HS-5 (cell line): ENCODE results near the gene LRRN2.
"Not testable (repeated sequence)": the region's sequence is repeated elsewhere in the genome, so short reads cannot be mapped to it uniquely, and the experiment has no call there.

Experiments
- DNase-seq: peaks from one replicate; pipeline ENCODE4 v3.0.0-alpha.2; 2012; ENCODE audit warnings: low read depth

Gene LRRN2

GRCh38 chr1:204692325-204692840 lies 6.8 kb upstream of the LRRN2 start:
- DNase-seq: no peak

GRCh38 chr1:204691328-204691730 lies 5.8 kb upstream of the LRRN2 start:
- DNase-seq: not testable (repeated sequence)

DNA sequence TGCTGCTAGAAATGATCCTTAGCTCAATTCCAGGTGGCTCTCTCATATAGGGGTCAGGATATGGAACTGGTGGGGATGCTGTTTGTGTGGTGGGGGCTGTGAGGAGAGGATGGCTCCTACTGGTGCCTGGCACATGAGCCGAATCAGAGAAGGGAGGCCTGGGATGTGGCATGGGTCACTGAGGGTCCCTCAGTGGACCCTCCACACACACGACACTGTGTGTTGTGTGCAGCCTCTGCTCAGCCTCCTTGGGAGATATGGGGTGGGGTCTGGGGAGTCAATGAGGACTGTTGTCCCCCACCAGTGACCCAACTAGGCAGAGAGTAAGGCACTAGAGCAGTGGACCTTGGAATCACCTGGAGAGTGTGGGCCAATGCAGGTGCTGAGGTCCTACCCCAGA lies 3.2 kb upstream of the LRRN2 start:
- DNase-seq: no peak

DNA sequence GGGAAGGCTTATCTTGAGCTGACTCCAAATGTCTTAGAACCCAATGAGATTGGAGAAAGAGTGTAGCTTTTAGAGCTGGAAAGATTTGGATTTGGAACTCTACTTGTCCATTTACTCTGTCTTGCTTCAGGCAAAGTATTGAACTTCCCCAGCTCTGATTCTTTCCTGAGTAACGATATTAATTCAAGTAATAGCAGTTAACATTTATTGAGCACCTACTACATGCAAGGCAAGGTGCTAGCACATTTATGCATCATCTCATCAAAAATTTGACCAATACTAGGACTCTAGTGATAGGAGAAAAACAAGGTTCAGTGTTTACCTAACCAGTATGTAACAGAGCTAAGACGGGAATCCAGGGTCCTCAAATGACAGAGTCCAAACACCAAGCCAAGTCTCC lies 2.5 kb upstream of the LRRN2 start:
- no peak for DNase-seq

- no peak for DNase-seq
Measured at GRCh38 chr1:204684571-204685235, 835 bp downstream of the LRRN2 start.

DNA sequence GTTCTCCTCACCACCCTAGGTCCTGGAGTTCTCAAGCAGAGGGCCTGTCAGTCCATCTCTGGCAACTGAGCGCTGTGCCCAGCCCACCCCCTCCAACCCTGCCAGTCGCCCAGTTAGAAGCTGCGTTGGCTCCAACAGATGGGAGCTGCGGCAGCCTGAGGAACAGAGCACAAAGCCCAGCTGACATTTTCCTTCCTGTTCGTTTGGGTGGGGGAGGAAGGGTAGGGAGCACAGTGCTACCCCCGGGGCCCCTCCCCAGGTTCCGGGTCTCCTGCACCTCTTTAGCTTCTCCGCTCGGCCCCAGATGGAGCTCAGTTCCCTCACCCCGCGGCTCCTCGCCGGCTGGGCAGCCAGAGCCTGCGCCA lies 1.4 kb downstream of the LRRN2 start:
- no peak for DNase-seq

DNA sequence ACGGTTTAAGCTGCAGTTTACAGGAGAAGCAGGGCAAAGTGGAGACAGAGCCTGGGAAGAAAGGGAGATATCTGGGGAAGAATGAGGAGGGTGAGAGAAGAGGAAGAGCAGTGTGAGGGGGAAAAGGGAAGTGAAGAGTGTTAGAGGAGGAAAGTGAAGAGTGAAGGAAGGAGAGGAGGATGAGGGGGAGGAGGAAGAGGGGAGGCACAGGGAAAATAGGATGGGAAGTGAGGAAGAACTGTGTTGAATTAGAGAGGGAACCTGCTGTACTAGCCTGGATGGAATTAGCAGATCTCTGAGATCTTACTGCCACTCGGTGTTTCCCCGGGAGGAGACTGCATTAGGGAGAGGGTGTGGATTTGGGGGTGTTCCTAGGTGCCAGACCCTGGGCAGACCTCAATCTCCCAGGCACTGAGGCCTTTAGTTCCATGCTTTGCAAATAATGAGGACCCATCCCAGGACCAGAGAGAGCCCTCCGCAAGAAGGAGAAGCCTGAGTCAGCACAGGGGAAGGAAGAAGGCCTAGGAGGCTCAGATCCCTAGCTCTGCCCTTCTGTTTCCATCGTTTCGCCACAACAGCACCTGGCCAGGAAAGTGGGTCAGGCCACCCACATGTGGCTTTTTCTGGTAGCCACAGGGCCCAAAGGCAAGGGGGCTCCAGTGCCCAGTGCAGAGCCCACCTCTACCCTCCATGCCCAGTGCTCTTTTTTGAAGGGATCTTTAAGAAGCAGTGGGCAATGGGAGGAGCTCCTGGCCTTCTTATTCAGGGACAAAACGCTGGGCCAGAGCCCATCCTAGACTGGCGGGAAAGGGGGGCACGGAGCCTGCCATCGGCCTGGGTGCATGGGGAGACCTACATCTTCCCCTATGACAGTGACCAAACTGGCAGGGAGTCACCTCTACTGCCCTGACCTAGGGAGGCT lies 2.0 kb downstream of the LRRN2 start:
- no peak for DNase-seq

GRCh38 chr1:204680461-204680860 lies 5.1 kb downstream of the LRRN2 start:
- DNase-seq: no peak

DNA sequence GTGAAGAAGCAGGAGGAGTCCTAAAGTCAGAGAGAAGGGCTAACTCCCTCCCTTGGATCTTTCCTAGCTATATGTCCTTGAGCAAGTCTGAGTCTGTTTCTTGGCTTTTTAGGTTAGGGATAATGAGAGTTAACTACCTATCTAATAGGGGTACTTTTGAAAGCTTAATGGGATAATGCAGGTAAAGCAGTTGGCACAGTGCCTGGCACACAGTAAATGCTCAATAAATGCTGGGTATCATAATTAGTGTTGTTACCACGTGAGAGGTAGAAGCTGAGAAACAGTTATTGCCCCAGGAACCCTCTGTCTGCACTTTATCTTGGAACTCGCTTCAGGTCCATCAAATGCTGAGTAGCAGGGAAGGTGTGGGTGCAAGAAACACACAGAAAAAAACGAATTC lies 5.5 kb downstream of the LRRN2 start:
- no peak for DNase-seq

GRCh38 chr1:204678721-204679475 lies 6.6 kb downstream of the LRRN2 start:
- DNase-seq: no peak

GRCh38 chr1:204677864-204678263 lies 7.7 kb downstream of the LRRN2 start:
- DNase-seq: no peak

DNA sequence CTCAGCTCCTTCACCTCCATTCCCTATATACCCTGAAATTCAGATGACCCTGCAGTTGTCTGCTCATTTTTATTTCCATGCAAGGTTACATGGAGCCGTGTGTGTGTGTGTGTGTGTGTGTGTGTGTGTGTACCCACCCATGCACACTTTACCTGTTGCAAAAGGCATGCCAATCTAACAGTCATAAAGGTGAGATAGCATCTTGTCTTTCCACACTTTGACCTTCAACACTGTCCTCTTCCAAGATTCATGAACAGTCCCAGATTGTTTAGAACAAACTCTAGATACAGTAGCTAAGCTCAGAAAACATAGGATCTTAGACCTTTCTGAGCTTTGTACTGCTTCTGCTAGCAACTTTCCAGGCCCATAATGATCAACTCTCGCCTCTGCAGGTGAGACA lies 9.5 kb downstream of the LRRN2 start:
- no peak for DNase-seq

DNA sequence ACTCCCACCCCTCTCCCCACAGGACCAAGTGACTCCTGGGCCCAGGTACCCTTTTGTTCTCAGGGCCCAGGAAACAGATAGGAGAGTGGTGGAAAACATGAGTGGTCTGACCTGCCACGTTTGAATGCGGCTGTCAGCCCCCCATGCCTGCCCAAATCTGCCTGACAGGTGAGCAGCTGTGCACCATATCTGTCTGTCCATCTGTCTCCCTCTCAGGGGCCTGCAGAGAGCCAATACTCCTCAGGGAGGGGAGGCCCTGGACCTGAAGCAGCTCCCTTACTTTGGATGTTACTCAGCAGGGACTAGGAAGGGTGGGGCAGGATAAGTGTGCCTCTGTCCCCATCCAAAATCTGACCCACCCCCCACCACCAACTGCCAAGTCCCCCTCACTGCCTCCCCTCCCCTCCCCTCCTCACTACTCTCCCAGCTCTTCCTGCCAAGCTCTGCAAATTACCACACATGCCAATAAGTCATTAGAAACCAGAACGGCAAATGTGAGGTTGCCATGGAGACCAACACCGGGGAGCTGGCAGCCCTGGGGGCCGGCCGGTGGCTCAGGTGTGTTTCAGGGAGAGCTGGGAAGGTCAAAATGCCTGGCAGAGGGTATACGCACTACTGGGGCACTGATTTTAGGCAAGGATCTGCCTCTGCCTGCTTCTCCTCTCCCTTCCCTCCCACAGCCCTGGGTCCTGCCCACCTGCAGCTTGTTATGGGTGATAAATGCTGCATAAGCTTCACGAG lies 11.5 kb downstream of the LRRN2 start:
- no peak for DNase-seq

GRCh38 chr1:204673209-204673608 lies 12.3 kb downstream of the LRRN2 start:
- DNase-seq: no peak

- DNase-seq: no peak
Measured at GRCh38 chr1:204672482-204673121, 12.9 kb downstream of the LRRN2 start.

DNA sequence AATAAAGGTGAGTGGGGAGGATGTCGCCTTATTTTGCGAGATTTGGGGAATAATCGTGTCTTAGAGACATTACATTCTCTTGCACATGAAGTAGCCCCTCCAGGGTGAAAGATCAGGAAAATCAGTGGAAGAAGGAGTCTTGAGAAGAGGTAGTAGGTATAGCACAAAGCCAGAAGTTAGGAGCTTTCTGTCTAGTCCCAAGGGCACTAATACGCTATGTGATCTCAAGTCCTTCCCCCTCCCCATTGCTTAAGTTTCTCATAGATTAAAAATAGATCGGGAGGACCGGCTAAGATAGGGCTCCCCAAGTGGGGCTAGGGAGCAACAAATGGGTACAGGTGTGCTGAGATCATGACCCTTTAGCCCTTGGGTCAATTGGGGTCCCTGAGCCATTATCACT lies 13.5 kb downstream of the LRRN2 start:
- DNase-seq: no peak

DNA sequence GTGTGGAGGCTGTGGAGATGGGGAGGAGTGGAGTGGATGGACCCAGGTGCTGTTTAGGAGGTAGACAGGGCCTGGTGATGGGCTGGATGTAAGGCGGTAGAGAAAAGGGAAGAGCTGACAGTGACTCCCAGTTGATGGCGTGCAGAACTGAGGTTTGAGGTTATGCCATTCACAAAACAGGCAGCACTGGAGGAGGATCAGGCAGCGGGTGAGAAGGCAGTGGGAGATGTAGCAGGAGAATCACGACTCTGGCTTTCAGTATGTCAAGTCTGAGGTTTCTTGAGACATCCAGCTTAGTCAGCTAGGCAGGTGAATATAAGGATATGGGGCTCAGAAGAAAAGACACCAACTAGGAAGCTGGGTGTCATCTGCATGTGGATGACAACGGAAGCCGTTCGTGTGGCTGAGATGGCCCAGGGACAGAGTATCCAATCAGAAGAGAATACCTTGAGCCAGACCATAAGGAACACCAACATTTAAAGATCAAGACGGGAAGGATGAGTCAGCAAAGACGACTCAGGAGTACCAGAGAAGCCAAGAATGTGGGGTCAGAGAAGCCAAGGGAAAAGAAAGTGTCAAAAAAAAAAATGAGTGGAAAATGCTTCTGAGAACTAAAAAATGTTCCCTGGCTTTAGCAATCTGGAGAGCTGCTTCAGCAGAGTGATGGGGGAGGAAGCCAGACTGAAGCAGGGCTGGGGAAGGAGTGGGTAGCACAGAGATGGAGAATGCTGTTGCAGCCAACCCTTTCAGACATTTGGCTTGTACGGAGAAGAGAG lies 15.2 kb downstream of the LRRN2 start:
- peak; percentile 46 for DNase-seq

GRCh38 chr1:204669579-204669978 lies 16.0 kb downstream of the LRRN2 start:
- DNase-seq: no peak

- DNase-seq: no peak
Measured at GRCh38 chr1:204664384-204664651, 21.2 kb downstream of the LRRN2 start.

DNA sequence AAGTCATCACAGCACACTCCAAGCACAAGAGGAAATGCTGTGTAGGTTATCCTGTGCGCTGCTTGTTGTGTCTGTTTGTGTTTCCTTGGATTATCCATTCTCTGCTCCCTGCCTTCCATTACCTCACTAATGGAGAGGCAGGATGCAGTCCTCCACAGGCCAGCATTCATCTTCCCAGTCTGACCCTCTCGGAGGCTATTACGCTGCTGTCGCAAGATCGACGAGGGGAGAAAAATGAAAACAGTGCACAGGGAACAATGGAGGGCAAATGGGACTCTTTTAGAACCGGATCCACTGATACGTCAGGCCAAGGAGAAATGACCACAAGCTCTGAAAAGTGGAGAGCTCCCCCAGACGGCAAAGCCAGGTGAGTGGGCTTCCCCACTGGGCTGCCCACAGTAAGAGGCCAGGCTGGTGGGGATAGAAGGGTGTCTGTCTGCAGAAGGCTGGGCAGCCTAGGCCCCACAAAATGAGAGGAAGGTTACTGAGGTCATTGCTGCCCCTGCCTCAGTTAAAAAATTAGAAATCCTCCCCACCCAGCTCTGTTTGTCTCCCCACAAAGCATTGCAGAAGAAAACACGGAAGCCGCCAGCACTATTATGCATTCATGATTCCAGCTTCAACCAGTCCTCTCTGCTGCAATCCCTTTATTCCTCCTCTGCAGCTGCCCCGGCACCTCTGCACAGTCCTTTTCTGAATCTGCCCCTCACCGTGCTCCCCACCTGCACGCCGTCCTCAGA lies 21.7 kb downstream of the LRRN2 start:
- no peak for DNase-seq
